ENCODE results near the gene RPS19. TPM values are rescaled to one million over a fixed set of nuclear protein-coding genes. Genes with fewer than 3 reads are reported as not detected.

The RPS19 gene
- total and polyA plus RNA-seq, 10 of the 15 experiments (the other 5 are each of a cell fraction or from before 2014, with no cell fraction given): 2,615 to 5,578 (median 4,127) TPM

DNA sequence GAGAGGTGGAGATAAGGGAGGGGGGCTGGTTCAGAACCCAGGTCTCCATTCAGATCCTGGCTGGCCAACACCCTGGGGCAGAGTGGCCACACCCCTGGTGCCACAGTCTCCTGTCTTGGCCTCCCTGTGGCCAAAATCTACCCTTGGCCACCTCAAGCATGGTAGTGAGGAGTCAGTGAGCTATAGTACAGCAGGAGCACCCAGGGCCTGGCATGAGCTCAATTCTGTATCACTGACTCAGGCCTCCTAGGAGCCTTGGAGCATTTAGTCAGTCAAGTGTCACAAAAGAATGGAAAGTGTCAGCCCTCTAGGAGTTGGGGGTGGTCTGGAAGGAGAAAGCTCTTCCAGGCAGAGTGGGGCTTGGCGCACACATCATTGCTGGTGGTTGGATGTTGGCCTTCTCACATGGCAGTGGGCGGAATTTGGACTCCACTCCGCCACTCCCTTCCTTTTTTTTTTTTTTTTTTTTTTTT, 10.4 kb downstream of the RPS19 start:
- intact Hi-C loops (cut with micrococcal nuclease; ENCODE audit: unreplicated experiment): no loop called here

More for the DNA sequence above, 10.4 kb downstream of the RPS19 start:
- no TSS peak for BruUV-seq (replicated peaks)
- Histone ChIP-seq H2AFZ (ENCODE audit: control insufficient read depth, low read depth, low read length) (no peak overlapping the region), H3K27me3 (replicated peaks in 1 of 2; ENCODE audit: control insufficient read depth in 2 of 2, insufficient read depth in 2 of 2, low read length in 1 of 2) (no peaks in the 10 kb centered on the region), H3K27ac (ENCODE audit: control insufficient read depth, insufficient read depth) (peak overlapping the region; percentile 30; the same call in 1 of the 2 replicates), H3K4me3 (no peak overlapping the region), H3K79me2 (ENCODE audit: control insufficient read depth, insufficient read depth, low read length) (peaks cover 31% of the 10 kb centered on the region), H3K9me3 (replicated peaks; ENCODE audit: control insufficient read depth, insufficient read depth, low read length) (no peaks in the 10 kb centered on the region), H3K4me1 (ENCODE audit: control insufficient read depth, insufficient read depth, low read length) (peaks cover 71% of the 10 kb centered on the region), H4K20me1 (ENCODE audit: control insufficient read depth, insufficient read depth) (peaks cover 16% of the 10 kb centered on the region), H3K36me3 (ENCODE audit: control insufficient read depth in 2 of 2, insufficient read depth in 2 of 2, low read length in 1 of 2) (peaks cover 21 to 25% of the 10 kb centered on the region in 2 experiments), H3K9ac (ENCODE audit: control insufficient read depth, insufficient read depth, low read length) (no peak overlapping the region), H3K4me2 (ENCODE audit: control insufficient read depth, insufficient read depth) (0 out of 2 replicates have a peak overlapping the region, but pooled peaks have one; percentile 36)
- WGBS (ENCODE audit: insufficient coverage, insufficient replicate concordance, low lambda C conversion rate, missing lambda C conversion rate): 55% methylated on average over 3 of the region's 3 CpGs
- SMC1A ChIA-PET (ENCODE audit: uncharacterized antibody, unreplicated experiment): interaction anchor here (1.0 to 8.2 kb wide), 3 partner anchors 11 to 75 kb away, joined by 3 to 57 read pairs (median 47); partner anchors contain the start of gene RPS19
- DNase-seq (ENCODE audit: low read depth, low spot score): no peak
- FAIRE-seq: no peak
- POLR2A ChIA-PET: interaction anchor here (0.6 to 6.6 kb wide), 6 partner anchors 8 to 1253 kb away, joined by 3 to 90 read pairs (median 9); partner anchors contain the start of gene RPS19
- peak; percentile 1; the same call in 1 of the 3 replicates for ATAC-seq
- CTCF ChIA-PET: interaction anchor here (1.9 to 9.0 kb wide), 6 partner anchors 6 to 88 kb away, joined by 7 to 136 read pairs (median 74); partner anchors contain the start of genes ARHGEF1 and RPS19
- RAD21 ChIA-PET (ENCODE audit: unreplicated experiment): interaction anchor here (0.7 to 8.7 kb wide), 4 partner anchors 10 to 89 kb away, joined by 3 to 120 read pairs (median 32); partner anchors contain the start of genes ARHGEF1, RABAC1 and RPS19
- no peak for TF ChIP-seq YBX1 (IDR thresholded peaks at IDR 0.05)
- peak; percentile 67 for TF ChIP-seq POLR2A (IDR thresholded peaks at IDR 0.05; ENCODE audit: low read depth, low read length)
- 0 out of 2 replicates have a peak, but pooled peaks have one; percentile 19 for TF ChIP-seq ZNF384 (IDR thresholded peaks at IDR 0.05; ENCODE audit: borderline replicate concordance, low read depth, low read length)
- TF ChIP-seq BRCA1 (IDR thresholded peaks at IDR 0.05; ENCODE audit: low read depth, low read length): no peak
- no peak for TF ChIP-seq BCL11A (IDR thresholded peaks at IDR 0.05; ENCODE audit: low read depth, low read length)
- no peak for TF ChIP-seq TARDBP (IDR thresholded peaks at IDR 0.05; ENCODE audit: borderline replicate concordance)
- TF ChIP-seq BACH1 (IDR thresholded peaks at IDR 0.05; ENCODE audit: borderline replicate concordance): peak; percentile 32; the same call in 1 of the 2 replicates
- in situ Hi-C loops (cut with MboI): loop anchor here (5.0 kb wide), 1 partner anchor 77 kb away; no protein-coding TSS in a partner anchor

Measured in GM12878 (cell line).